Activated naive CD8-positive, alpha-beta T cell treated with anti-CD3 and anti-CD28 coated beads, Interleukin-2, amount 50 U/mL, for 24 hours (primary cell): Measurements from ENCODE around the gene MROH2A.
A peak's percentile ranks its signal among the peaks of the same experiment; 100 is the strongest.

Experiments
- ATAC-seq: fragments of 150-1000 bp; cut with Tn5 transposase; one replicate; pipeline ENCODE4 v1.10.0; 2021
- DNase-seq: peaks from one replicate; pipeline ENCODE4 v3.0.0; 2021
- H3K27ac Mint-ChIP-seq: one replicate; pipeline ENCODE4 v1.8.0; 2021; ENCODE audit warnings: mild to moderate bottlenecking, mixed read lengths
- H3K27me3 Mint-ChIP-seq: one replicate; pipeline ENCODE4 v1.8.0; 2021; ENCODE audit warnings: mixed read lengths
- H3K36me3 Mint-ChIP-seq: one replicate; pipeline ENCODE4 v1.8.0; 2021; ENCODE audit warnings: low read depth, mixed read lengths
- H3K4me1 Mint-ChIP-seq: one replicate; pipeline ENCODE4 v1.8.0; 2021; ENCODE audit warnings: mixed read lengths
- H3K4me3 Mint-ChIP-seq: one replicate; pipeline ENCODE4 v1.8.0; 2021; ENCODE audit warnings: mild to moderate bottlenecking, moderate library complexity, mixed read lengths
- H3K9me3 Mint-ChIP-seq: one replicate; pipeline ENCODE4 v1.8.0; 2021; ENCODE audit warnings: mixed read lengths

The MROH2A gene

GRCh38 chr2:233840520-233840919 is 62.4 kb downstream of the MROH2A start:
- peaks cover 3% of the 10 kb centered on the region for H3K4me1 Mint-ChIP-seq
- H3K27ac Mint-ChIP-seq: no peak overlapping the region
- ATAC-seq (no peak), DNase-seq (peak; percentile 0)
- peaks cover 94% of the 10 kb centered on the region for H3K36me3 Mint-ChIP-seq
- no peaks in the 10 kb centered on the region for H3K9me3 Mint-ChIP-seq
- H3K27me3 Mint-ChIP-seq: no peaks in the 10 kb centered on the region
- no peak overlapping the region for H3K4me3 Mint-ChIP-seq

DNA sequence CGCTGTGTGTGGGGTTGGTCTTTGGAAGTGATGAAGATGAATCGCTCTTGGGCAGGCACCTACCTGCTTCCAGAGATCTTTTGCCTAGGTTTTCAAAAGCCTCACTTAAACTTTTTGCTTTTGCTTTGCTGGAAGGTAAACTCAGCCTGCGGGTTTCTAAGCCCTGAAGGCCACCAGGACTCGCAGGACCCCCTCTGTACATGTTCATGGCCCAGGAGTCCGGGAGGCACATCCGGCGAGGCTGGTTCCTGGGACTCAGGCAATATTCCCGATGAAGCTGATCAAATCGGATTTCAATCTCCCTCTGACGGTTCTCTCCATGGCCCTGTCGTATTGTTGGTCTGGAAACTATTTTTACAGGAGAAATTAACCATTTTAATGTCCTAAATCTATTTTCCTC is 63.1 kb downstream of the MROH2A start:
- peaks cover 95% of the 10 kb centered on the region for H3K36me3 Mint-ChIP-seq
- DNase-seq (no peak), ATAC-seq (no peak)
- H3K9me3 Mint-ChIP-seq: no peaks in the 10 kb centered on the region
- no peak overlapping the region for H3K4me3 Mint-ChIP-seq
- H3K27me3 Mint-ChIP-seq: no peaks in the 10 kb centered on the region
- H3K4me1 Mint-ChIP-seq: peaks cover 3% of the 10 kb centered on the region
- no peak overlapping the region for H3K27ac Mint-ChIP-seq

GRCh38 chr2:233844064-233844807 is 66.1 kb downstream of the MROH2A start:
- Mint-ChIP-seq H3K27me3 (no peaks in the 10 kb centered on the region), H3K27ac (no peak overlapping the region), H3K4me3 (no peak overlapping the region), H3K4me1 (peaks cover 6% of the 10 kb centered on the region), H3K36me3 (peaks cover 94% of the 10 kb centered on the region), H3K9me3 (no peaks in the 10 kb centered on the region)
- ATAC-seq: no peak
- peak; percentile 0 for DNase-seq

- Mint-ChIP-seq H3K4me3 (no peak overlapping the region), H3K9me3 (no peaks in the 10 kb centered on the region), H3K27me3 (no peaks in the 10 kb centered on the region), H3K36me3 (peaks cover 94% of the 10 kb centered on the region), H3K27ac (no peak overlapping the region), H3K4me1 (peaks cover 6% of the 10 kb centered on the region)
- no peak for ATAC-seq
- peak; percentile 0 for DNase-seq
These were observed 66.7 kb downstream of the MROH2A start for GRCh38 chr2:233844836-233845235.

GRCh38 chr2:233845301-233846060 is 67.4 kb downstream of the MROH2A start:
- H3K4me1 Mint-ChIP-seq: peaks cover 4% of the 10 kb centered on the region
- no peak for DNase-seq
- H3K27ac Mint-ChIP-seq: no peak overlapping the region
- peaks cover 88% of the 10 kb centered on the region for H3K36me3 Mint-ChIP-seq
- no peaks in the 10 kb centered on the region for H3K9me3 Mint-ChIP-seq
- no peaks in the 10 kb centered on the region for H3K27me3 Mint-ChIP-seq
- H3K4me3 Mint-ChIP-seq: no peak overlapping the region
- no peak for ATAC-seq

DNA sequence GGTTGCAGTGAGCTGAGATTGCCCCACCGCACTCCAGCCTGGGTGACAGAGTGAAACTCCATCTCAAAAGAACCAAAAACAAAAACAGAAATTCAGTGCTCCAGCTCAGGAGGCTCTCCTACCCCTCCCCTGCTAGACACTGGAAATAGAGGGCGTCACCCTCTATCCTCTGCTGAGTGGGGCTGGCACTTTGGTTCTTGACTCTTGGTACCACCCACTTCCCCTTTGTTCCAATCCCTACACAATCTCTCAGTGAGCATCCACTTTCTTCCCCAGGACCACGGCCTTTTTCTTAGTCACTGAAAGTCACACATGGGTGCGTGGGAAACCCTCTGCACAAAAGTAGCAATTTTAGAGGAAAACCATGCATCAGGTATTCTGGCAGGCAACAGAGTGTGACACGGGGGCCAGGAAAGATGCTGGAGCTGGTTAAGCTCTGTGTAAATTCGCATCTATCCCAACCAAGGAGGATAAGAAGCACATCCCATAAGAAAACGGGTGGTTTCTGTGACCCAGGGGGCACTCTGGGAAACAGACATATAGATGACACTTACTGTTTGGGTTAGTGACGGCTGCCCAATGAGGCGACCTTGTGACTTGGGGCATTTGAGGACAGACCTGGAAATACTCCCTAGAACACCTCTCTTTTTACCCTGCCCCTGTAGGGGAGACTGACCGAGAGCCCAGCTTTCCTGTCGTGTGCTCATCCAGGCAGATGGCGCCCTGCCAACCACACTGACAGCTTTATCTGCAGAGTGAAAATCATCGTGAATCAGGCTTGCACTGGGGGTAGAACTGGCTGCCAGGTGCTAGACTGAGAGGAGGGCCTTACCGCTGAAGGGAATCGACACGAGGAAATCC is 68.5 kb downstream of the MROH2A start:
- DNase-seq (no peak), ATAC-seq (no peak)
- Mint-ChIP-seq H3K9me3 (no peaks in the 10 kb centered on the region), H3K36me3 (peaks cover 87% of the 10 kb centered on the region), H3K27me3 (no peaks in the 10 kb centered on the region), H3K27ac (no peak overlapping the region), H3K4me1 (peaks cover 6% of the 10 kb centered on the region), H3K4me3 (no peak overlapping the region)

- peaks cover 87% of the 10 kb centered on the region for H3K36me3 Mint-ChIP-seq
- H3K27me3 Mint-ChIP-seq: peaks cover under 1% of the 10 kb centered on the region
- no peak overlapping the region for H3K4me3 Mint-ChIP-seq
- peaks cover 13% of the 10 kb centered on the region for H3K4me1 Mint-ChIP-seq
- ATAC-seq (no peak), DNase-seq (no peak)
- H3K27ac Mint-ChIP-seq: no peak overlapping the region
- no peaks in the 10 kb centered on the region for H3K9me3 Mint-ChIP-seq
These were observed 69.2 kb downstream of the MROH2A start for GRCh38 chr2:233847248-233847898.

DNA sequence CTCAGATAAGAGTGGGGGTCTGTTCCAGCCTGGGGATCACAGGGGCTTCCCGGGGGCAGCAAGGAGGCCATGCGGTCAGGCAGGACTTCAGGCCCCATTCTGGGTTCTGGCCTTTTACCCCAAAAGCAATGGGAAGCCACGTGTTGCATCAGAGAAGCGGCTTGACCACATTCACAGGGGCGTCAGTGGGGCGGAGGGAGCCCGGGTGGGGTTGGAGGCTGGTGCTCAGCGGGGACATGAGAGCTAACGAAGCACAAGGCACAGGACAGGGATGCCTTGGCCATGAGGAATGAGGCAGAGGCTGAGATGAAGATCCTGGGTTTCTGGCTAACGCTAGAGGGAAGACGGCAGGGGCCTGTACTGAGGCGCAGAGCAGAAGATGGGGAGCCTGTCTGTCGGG is 70.1 kb downstream of the MROH2A start:
- DNase-seq (no peak), ATAC-seq (no peak)
- peaks cover 20% of the 10 kb centered on the region for H3K4me1 Mint-ChIP-seq
- peaks cover 3% of the 10 kb centered on the region for H3K27me3 Mint-ChIP-seq
- H3K9me3 Mint-ChIP-seq: no peaks in the 10 kb centered on the region
- no peak overlapping the region for H3K27ac Mint-ChIP-seq
- H3K4me3 Mint-ChIP-seq: no peak overlapping the region
- H3K36me3 Mint-ChIP-seq: peaks cover 87% of the 10 kb centered on the region

- H3K4me1 Mint-ChIP-seq: peaks cover 27% of the 10 kb centered on the region
- no peak overlapping the region for H3K4me3 Mint-ChIP-seq
These were observed 71.6 kb downstream of the MROH2A start for GRCh38 chr2:233849607-233850271.

GRCh38 chr2:233850745-233851144 is 72.6 kb downstream of the MROH2A start:
- no peak for DNase-seq
- peaks cover 37% of the 10 kb centered on the region for H3K4me1 Mint-ChIP-seq
- H3K27me3 Mint-ChIP-seq: peaks cover 3% of the 10 kb centered on the region
- H3K4me3 Mint-ChIP-seq: no peak overlapping the region
- ATAC-seq: no peak
- no peak overlapping the region for H3K27ac Mint-ChIP-seq
- no peaks in the 10 kb centered on the region for H3K9me3 Mint-ChIP-seq
- peaks cover 72% of the 10 kb centered on the region for H3K36me3 Mint-ChIP-seq

More at GRCh38 chr2:233849607-233850271, 71.6 kb downstream of the MROH2A start:
- peaks cover 3% of the 10 kb centered on the region for H3K27me3 Mint-ChIP-seq
- peaks cover 80% of the 10 kb centered on the region for H3K36me3 Mint-ChIP-seq
- ATAC-seq: no peak
- no peak overlapping the region for H3K27ac Mint-ChIP-seq
- no peak for DNase-seq
- no peaks in the 10 kb centered on the region for H3K9me3 Mint-ChIP-seq

DNA sequence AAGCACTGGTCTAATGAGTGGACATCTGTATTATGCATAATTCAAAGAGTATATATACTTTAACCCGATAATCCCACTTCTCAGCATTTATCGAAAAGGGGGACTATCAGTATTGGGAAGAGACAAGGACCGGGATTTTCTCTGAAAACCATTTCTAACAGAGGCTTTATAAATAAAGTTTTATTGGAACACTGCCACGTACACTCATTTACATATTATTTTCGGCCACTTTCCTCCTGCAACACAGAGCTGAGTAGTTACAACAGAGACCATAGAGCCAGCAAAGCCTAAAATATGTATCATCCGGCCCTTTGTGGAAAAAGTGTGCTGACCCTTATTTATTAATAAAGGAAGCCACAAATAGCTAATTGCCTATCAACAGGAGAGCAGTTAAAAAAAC is 73.0 kb downstream of the MROH2A start:
- Mint-ChIP-seq H3K36me3 (peaks cover 69% of the 10 kb centered on the region), H3K4me1 (peaks cover 39% of the 10 kb centered on the region), H3K27me3 (peaks cover 3% of the 10 kb centered on the region), H3K27ac (no peak overlapping the region), H3K9me3 (no peaks in the 10 kb centered on the region), H3K4me3 (peak overlapping the region; percentile 42)
- DNase-seq (no peak), ATAC-seq (no peak)

DNA sequence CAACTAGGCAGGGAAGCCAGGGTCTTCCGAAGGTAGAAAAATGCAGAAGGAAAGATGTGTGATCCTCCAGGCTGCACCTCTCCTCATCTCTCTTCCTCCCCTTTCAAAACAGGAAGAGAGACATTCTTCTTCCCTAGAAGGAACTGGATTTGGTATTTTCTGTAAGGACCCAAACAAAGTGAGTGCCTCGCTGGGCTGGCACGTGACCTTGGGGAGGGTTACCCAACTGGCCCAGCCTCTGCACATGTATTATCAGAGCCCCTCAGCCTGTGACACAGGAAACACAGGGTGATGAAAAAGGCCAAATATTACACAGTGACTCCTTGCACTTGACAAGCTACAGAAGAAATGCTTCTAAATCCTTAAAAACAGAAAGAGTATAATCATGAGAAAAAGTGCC is 73.9 kb downstream of the MROH2A start:
- Mint-ChIP-seq H3K4me3 (peak overlapping the region; percentile 93), H3K27ac (no peak overlapping the region), H3K4me1 (peaks cover 35% of the 10 kb centered on the region), H3K9me3 (no peaks in the 10 kb centered on the region), H3K27me3 (peaks cover 3% of the 10 kb centered on the region), H3K36me3 (peaks cover 61% of the 10 kb centered on the region)
- DNase-seq (no peak), ATAC-seq (no peak)

- Mint-ChIP-seq H3K4me1 (peaks cover 38% of the 10 kb centered on the region), H3K4me3 (peak overlapping the region; percentile 93), H3K27ac (peak overlapping the region; percentile 71), H3K9me3 (no peaks in the 10 kb centered on the region), H3K27me3 (peaks cover 3% of the 10 kb centered on the region), H3K36me3 (peaks cover 50% of the 10 kb centered on the region)
- no peak for ATAC-seq
- no peak for DNase-seq
These were observed 75.2 kb downstream of the MROH2A start for GRCh38 chr2:233853353-233853752.

- Mint-ChIP-seq H3K9me3 (no peaks in the 10 kb centered on the region), H3K4me3 (peak overlapping the region; percentile 93), H3K4me1 (peaks cover 38% of the 10 kb centered on the region), H3K36me3 (peaks cover 45% of the 10 kb centered on the region), H3K27ac (peak overlapping the region; percentile 91), H3K27me3 (peaks cover 3% of the 10 kb centered on the region)
- DNase-seq (no peak), ATAC-seq (no peak)
These were observed 75.7 kb downstream of the MROH2A start for GRCh38 chr2:233853883-233854240.
